WTC11 (cell line): ENCODE measurements around the gene RCAN1. TPM values are rescaled to one million over a fixed set of nuclear protein-coding genes. Genes with fewer than 3 reads are reported as not detected.

ENCODE experiments used
- ATAC-seq: fragments of 200-7000 bp; cut with Tn5 transposase; 2 replicates; pipeline ENCODE4 v1.10.0; 2021; ENCODE audit warnings: mild to moderate bottlenecking, moderate library complexity
- CTCF ChIA-PET: fragments of 300-600 bp; sonication (Branson Sonifier 250); formaldehyde crosslinking; loops from one replicate; lab custom pipeline; 2021; ENCODE audit warnings: antibody characterized with exemption; lab: Charles Lee
- POLR2A ChIA-PET: fragments of 350-600 bp; sonication (Branson Sonifier 250); formaldehyde crosslinking; loops from one replicate; lab custom pipeline; 2021; ENCODE audit warnings: antibody characterized with exemption; lab: Charles Lee
- DNase-seq: peaks from one replicate; pipeline ENCODE4 v3.0.0; 2021; ENCODE audit warnings: low spot score
- H3K27ac Mint-ChIP-seq: 2 replicates; pipeline ENCODE4 v1.8.0; 2021; ENCODE audit warnings: mixed read lengths
- H3K27me3 Mint-ChIP-seq: 2 replicates; pipeline ENCODE4 v1.8.0; 2021; ENCODE audit warnings: low read depth, mild to moderate bottlenecking, moderate library complexity, mixed read lengths
- H3K36me3 Mint-ChIP-seq: 2 replicates; pipeline ENCODE4 v1.8.0; 2021; ENCODE audit warnings: mixed read lengths
- H3K4me1 Mint-ChIP-seq: 2 replicates; pipeline ENCODE4 v1.8.0; 2022; ENCODE audit warnings: mixed read lengths
- H3K4me3 Mint-ChIP-seq: 2 replicates; pipeline ENCODE4 v1.8.0; 2021; ENCODE audit warnings: mild to moderate bottlenecking, moderate library complexity, mixed read lengths
- H3K9me3 Mint-ChIP-seq: 2 replicates; pipeline ENCODE4 v1.8.0; 2021; ENCODE audit warnings: mixed read lengths
- ARID4B ChIP-seq: sonication (generic); formaldehyde crosslinking; IDR thresholded peaks from 2 replicates; pipeline ENCODE4 v1.8.0; 2023; ENCODE audit warnings: missing genetic modification reagents, mild to moderate bottlenecking, borderline replicate concordance
- GABPB1 ChIP-seq: sonication (generic); formaldehyde crosslinking; IDR thresholded peaks from 2 replicates; pipeline ENCODE4 v1.8.1; 2023; ENCODE audit warnings: mild to moderate bottlenecking, missing genetic modification reagents
- GTF2I ChIP-seq: fragments of 250-450 bp; sonication (Bioruptor Pico); conservative IDR thresholded peaks from 2 replicates; pipeline ENCODE4 v1.4.0; 2021; ENCODE audit warnings: mild to moderate bottlenecking
- JAZF1 ChIP-seq: fragments of 250-450 bp; sonication (Bioruptor Pico); IDR thresholded peaks from 2 replicates; pipeline ENCODE4 v1.9.0; 2021; ENCODE audit warnings: moderate library complexity, mild to moderate bottlenecking, inconsistent platforms
- SP1 ChIP-seq: sonication (generic); formaldehyde crosslinking; conservative IDR thresholded peaks from 2 replicates; pipeline ENCODE4 v1.8.1; 2022; ENCODE audit warnings: missing genetic modification reagents
- STAT6 ChIP-seq: sonication (generic); formaldehyde crosslinking; conservative IDR thresholded peaks from 2 replicates; pipeline ENCODE4 v1.8.1; 2023; ENCODE audit warnings: mild to moderate bottlenecking, low read depth, missing genetic modification reagents, moderate library complexity
- ZNF317 ChIP-seq: sonication (generic); formaldehyde crosslinking; IDR thresholded peaks from 2 replicates; pipeline ENCODE4 v1.8.1; 2023; ENCODE audit warnings: low read depth, mild to moderate bottlenecking, moderate library complexity, missing genetic modification reagents, borderline replicate concordance
- total RNA-seq: library from RNA; stranded (reverse); gene quantifications from 3 replicates; pipeline ENCODE4 v1.2.3, GENCODE V29; 2021
- TF ChIP-seq, protein P1 (sequence below): sonication (generic); formaldehyde crosslinking; IDR thresholded peaks from 2 replicates; pipeline ENCODE4 v1.8.1; 2023; ENCODE audit warnings: mild to moderate bottlenecking, missing genetic modification reagents
- TF ChIP-seq, protein P2 (sequence below): sonication (generic); formaldehyde crosslinking; IDR thresholded peaks from 2 replicates; pipeline ENCODE4 v1.8.1; 2022; ENCODE audit warnings: missing genetic modification reagents, borderline replicate concordance
- TF ChIP-seq, protein P3 (sequence below): fragments of 200-600 bp; IDR thresholded peaks from 2 replicates; pipeline ENCODE4 v1.8.0; 2022; ENCODE audit warnings: antibody characterized with exemption

Gene RCAN1
- total RNA-seq, 1 experiment from 2014 or later, result 5.9 TPM

GRCh38 chr21:34510148-34511142 is 104.5 kb downstream of the RCAN1 start:
- H3K36me3 Mint-ChIP-seq, result no peaks in the 10 kb centered on the region
- ATAC-seq (peak; percentile 95), DNase-seq (peak; percentile 90)
- H3K27ac Mint-ChIP-seq, result no peak overlapping the region
- ChIA-PET POLR2A (interaction anchor here (1.0 kb wide), 1 partner anchor 92 kb away, joined by 3 read pairs; no protein-coding TSS in a partner anchor), CTCF (interaction anchor here (0.6 to 4.4 kb wide), 37 partner anchors 9 to 235 kb away, joined by 3 to 137 read pairs (median 6); partner anchors contain the start of gene RCAN1)
- no peaks in the 10 kb centered on the region; the same call in 1 of the 2 replicates for H3K4me1 Mint-ChIP-seq
- no peaks in the 10 kb centered on the region for H3K9me3 Mint-ChIP-seq
- H3K27me3 Mint-ChIP-seq, result no peaks in the 10 kb centered on the region
- TF ChIP-seq JAZF1 (CRISPR knock-in tag), result no peak
- TF ChIP-seq, protein P1, sequence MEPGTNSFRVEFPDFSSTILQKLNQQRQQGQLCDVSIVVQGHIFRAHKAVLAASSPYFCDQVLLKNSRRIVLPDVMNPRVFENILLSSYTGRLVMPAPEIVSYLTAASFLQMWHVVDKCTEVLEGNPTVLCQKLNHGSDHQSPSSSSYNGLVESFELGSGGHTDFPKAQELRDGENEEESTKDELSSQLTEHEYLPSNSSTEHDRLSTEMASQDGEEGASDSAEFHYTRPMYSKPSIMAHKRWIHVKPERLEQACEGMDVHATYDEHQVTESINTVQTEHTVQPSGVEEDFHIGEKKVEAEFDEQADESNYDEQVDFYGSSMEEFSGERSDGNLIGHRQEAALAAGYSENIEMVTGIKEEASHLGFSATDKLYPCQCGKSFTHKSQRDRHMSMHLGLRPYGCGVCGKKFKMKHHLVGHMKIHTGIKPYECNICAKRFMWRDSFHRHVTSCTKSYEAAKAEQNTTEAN (CRISPR knock-in tag), result no peak
- TF ChIP-seq, protein P2, sequence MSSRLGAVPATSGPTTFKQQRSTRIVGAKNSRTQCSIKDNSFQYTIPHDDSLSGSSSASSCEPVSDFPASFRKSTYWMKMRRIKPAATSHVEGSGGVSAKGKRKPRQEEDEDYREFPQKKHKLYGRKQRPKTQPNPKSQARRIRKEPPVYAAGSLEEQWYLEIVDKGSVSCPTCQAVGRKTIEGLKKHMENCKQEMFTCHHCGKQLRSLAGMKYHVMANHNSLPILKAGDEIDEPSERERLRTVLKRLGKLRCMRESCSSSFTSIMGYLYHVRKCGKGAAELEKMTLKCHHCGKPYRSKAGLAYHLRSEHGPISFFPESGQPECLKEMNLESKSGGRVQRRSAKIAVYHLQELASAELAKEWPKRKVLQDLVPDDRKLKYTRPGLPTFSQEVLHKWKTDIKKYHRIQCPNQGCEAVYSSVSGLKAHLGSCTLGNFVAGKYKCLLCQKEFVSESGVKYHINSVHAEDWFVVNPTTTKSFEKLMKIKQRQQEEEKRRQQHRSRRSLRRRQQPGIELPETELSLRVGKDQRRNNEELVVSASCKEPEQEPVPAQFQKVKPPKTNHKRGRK, result no peak
- no peak for TF ChIP-seq STAT6 (CRISPR knock-in tag)
- peak; percentile 25; the same call in 1 of the 2 replicates for TF ChIP-seq GTF2I
- no peak for TF ChIP-seq ZNF317
- no peak for TF ChIP-seq GABPB1 (CRISPR knock-in tag)
- TF ChIP-seq, protein P3, sequence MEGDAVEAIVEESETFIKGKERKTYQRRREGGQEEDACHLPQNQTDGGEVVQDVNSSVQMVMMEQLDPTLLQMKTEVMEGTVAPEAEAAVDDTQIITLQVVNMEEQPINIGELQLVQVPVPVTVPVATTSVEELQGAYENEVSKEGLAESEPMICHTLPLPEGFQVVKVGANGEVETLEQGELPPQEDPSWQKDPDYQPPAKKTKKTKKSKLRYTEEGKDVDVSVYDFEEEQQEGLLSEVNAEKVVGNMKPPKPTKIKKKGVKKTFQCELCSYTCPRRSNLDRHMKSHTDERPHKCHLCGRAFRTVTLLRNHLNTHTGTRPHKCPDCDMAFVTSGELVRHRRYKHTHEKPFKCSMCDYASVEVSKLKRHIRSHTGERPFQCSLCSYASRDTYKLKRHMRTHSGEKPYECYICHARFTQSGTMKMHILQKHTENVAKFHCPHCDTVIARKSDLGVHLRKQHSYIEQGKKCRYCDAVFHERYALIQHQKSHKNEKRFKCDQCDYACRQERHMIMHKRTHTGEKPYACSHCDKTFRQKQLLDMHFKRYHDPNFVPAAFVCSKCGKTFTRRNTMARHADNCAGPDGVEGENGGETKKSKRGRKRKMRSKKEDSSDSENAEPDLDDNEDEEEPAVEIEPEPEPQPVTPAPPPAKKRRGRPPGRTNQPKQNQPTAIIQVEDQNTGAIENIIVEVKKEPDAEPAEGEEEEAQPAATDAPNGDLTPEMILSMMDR, result peak; percentile 75
- TF ChIP-seq ARID4B (CRISPR knock-in tag), result no peak
- no peak for TF ChIP-seq SP1 (CRISPR knock-in tag)
- no peak overlapping the region for H3K4me3 Mint-ChIP-seq
